Prostate gland (tissue), 2 donors: ENCODE results near the gene ZNF585A. TPM values are rescaled to one million over a fixed set of nuclear protein-coding genes. Genes with fewer than 3 reads are reported as not detected.

Experiments
- DNase-seq: peaks from one replicate; pipeline ENCODE4 v3.0.0-alpha.2; 2019; ENCODE audit warnings: low spot score
- H3K27ac ChIP-seq, 2 donors: fragments of 200-600 bp; sonication (generic); 2 replicates each; pipeline ENCODE4 v1.5.1; 2017 to 2019
- H3K27me3 ChIP-seq: fragments of 200-600 bp; sonication (generic); replicated peaks from 2 replicates; pipeline ENCODE4 v1.5.1; 2019; ENCODE audit not compliant: insufficient read depth
- H3K36me3 ChIP-seq, 2 donors: fragments of 200-600 bp; sonication (generic); 1 replicate in 1 of 2; 2 replicates in 1 of 2; pipeline versions ENCODE4 v1.5.1 to v1.8.1; 2017 to 2019
- H3K4me1 ChIP-seq: fragments of 200-600 bp; sonication (generic); replicated peaks from 2 replicates; pipeline ENCODE4 v1.5.1; 2019
- H3K4me3 ChIP-seq, 2 donors: fragments of 200-600 bp; sonication (generic); 2 replicates each; pipeline ENCODE4 v1.5.1; 2017 to 2019
- H3K9me3 ChIP-seq: fragments of 200-600 bp; sonication (generic); 2 replicates; pipeline ENCODE4 v1.5.1; 2017
- POLR2A ChIP-seq: fragments of 450-650 bp; IDR thresholded peaks from one replicate; pipeline ENCODE4 v1.6.1; 2016; ENCODE audit warnings: antibody characterized with exemption, mild to moderate bottlenecking
- POLR2AphosphoS5 ChIP-seq: sonication (generic); formaldehyde crosslinking; IDR thresholded peaks from one replicate; pipeline ENCODE4 v1.6.1; 2017; ENCODE audit warnings: antibody characterized with exemption
- WGBS: methylation state at CpG from one replicate; pipeline ENCODE4 v1.1.5; 2018; 5-methylcytosine and 5-hydroxymethylcytosine counted together
- intact Hi-C: fragments of 100-400 bp; cut with DNase I; formaldehyde crosslinking; loops from one replicate; pipeline ENCODE4 v1.14.2; 2022
- total RNA-seq, 2 donors: library from RNA; depleted of rRNA; stranded (reverse); fragments of >200 nt; gene quantifications; one replicate each; pipeline ENCODE4 v1.1.0, GENCODE V29; 2016
- TF ChIP-seq, protein P1 (sequence below), 4 experiments: fragments of 200-600 bp in 2 of 4; fragments of 450-650 bp in 2 of 4; sonication (generic) in 2 of 4; IDR thresholded peaks; 1 replicate in 3 of 4; 2 replicates in 1 of 4; pipeline ENCODE4 v1.5.1; 2016 to 2019; ENCODE audit warnings: antibody characterized with exemption in 4 of 4, mild to moderate bottlenecking in 2 of 4, moderate library complexity in 2 of 4

The ZNF585A gene
- 1 to 10 TPM; 5.0 to 8.7 TPM for total RNA-seq

DNA sequence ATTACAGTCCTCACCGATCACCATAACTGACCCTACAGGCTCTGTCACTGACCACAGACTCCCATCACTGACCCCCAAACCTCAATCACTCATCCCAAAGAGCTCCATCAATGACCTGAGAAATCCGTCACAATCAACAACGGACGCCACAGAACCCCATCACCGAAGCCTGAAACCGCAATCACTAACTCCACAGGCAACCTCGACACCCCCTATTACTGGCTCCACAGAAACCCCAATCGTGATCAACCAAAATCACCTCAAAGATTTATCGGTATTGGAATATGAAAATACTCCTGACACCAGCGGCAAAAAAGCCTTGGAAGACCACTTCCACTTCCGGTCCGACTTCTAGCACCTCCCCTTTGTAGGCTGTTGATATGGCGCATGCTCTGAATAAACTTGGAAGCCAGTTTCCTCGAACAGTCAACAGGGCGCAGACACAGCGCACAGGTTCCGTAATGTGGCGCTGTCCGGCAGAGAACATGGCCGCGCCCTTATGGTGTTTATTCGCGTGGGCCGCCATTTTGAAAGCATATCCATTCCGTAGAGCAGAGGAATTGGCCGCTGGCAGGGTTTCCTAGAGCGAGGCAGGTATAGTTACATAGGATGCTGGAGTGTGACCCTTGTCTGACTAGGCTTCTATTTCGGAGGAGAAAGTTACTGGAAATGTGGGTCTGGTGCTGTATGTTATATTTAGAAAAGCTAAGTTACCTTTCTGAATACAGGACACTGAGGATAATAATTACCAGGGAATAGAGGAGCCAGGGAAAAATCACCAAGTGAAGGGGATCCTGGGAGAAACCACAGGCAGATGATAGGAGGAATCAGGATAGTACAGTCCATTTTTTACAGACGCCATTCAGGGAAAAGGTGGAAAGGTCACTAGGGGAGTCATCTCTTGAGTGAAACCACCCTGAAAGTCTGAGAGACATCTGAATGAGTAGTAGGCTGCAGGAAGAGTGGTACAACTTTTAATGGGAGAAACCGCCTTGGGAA lies at the start of gene ZNF585A:
ZNF585A (minus strand) TSS at position 328 of the 999 bp plus-strand sequence. CDS start 2,785 bp downstream, outside the sequence.
- Histone ChIP-seq H3K27me3 (no peaks in the 10 kb centered on the region), H3K4me3 (peak within 1 kb of the TSS; percentile 51 to 61), H3K27ac (peak within 1 kb of the TSS; percentile 55 to 78), H3K9me3 (no peaks in the 10 kb centered on the region), H3K4me1 (no peaks in the 10 kb centered on the region), H3K36me3 (peaks cover 0 to 7% of the 10 kb centered on the region in 2 donors)
- TF ChIP-seq, protein P1, sequence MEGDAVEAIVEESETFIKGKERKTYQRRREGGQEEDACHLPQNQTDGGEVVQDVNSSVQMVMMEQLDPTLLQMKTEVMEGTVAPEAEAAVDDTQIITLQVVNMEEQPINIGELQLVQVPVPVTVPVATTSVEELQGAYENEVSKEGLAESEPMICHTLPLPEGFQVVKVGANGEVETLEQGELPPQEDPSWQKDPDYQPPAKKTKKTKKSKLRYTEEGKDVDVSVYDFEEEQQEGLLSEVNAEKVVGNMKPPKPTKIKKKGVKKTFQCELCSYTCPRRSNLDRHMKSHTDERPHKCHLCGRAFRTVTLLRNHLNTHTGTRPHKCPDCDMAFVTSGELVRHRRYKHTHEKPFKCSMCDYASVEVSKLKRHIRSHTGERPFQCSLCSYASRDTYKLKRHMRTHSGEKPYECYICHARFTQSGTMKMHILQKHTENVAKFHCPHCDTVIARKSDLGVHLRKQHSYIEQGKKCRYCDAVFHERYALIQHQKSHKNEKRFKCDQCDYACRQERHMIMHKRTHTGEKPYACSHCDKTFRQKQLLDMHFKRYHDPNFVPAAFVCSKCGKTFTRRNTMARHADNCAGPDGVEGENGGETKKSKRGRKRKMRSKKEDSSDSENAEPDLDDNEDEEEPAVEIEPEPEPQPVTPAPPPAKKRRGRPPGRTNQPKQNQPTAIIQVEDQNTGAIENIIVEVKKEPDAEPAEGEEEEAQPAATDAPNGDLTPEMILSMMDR (IDR thresholded peaks at IDR 0.05): peak in 3 of 4 experiments; percentile 27 to 45 (median 36)
- TF ChIP-seq POLR2A (no peak), POLR2AphosphoS5 (peak; percentile 99)
- intact Hi-C loops: loop anchor here (5.0 kb wide), 1 partner anchor 40 kb away; the partner anchor contains the start of gene ZNF585B
- WGBS: 4% methylated on average over 30 of the region's 30 CpGs
- DNase-seq: peak; percentile 95

DNA sequence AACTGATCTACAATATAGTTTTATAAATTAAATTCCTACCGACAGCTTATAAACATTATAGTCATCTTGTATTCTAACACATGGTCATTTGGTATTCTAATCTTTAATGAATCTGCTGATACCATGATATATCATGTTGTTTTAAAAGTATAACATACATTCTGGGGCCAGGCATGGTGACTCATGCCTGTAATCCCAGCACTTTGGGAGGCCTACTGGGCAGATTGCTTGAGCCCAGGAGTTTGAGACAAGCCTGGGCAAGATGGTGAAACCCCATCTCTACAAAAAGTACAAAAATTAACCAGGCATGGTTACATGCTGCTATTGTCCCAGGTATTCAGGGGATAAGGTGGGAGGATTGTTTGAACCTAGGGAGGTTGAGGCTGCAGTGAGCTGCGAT lies 48.6 kb upstream of the ZNF585A start:
- Histone ChIP-seq H3K27me3 (no peaks in the 10 kb centered on the region), H3K27ac (no peak overlapping the region), H3K4me3 (no peak overlapping the region), H3K4me1 (no peaks in the 10 kb centered on the region), H3K9me3 (no peaks in the 10 kb centered on the region), H3K36me3 (peaks cover 0 to 9% of the 10 kb centered on the region in 2 donors)
- 74% methylated on average over 2 of the region's 2 CpGs for WGBS
- intact Hi-C loops: no loop called here
- DNase-seq: no peak
- TF ChIP-seq POLR2A: no peak
- TF ChIP-seq, protein P1 (IDR thresholded peaks at IDR 0.05): no peak
- TF ChIP-seq POLR2AphosphoS5: no peak

DNA sequence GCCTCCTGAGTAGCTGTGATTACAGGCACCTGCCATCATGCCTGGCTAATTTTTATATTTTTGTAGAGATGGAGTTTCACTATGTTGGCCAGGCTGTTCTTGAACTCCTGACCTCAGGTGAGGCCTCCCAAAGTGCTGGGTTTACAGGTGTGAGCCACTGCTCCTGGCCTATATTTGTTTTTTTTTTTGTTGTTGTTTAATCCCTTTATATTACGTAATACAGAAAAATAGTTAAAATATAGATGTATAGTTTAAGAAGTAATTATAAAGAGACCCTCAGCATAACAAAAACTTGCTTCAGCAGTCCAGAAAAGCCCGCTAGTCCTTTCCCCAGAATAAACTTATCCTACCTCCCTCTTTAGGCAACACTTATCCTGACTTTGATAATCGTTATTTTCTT lies 47.9 kb upstream of the ZNF585A start:
- no peak for DNase-seq
- Histone ChIP-seq H3K4me1 (no peaks in the 10 kb centered on the region), H3K4me3 (no peak overlapping the region), H3K27ac (no peak overlapping the region), H3K27me3 (no peaks in the 10 kb centered on the region), H3K36me3 (peaks cover 0 to 7% of the 10 kb centered on the region in 2 donors), H3K9me3 (no peaks in the 10 kb centered on the region)
- intact Hi-C loops: no loop called here
- no peak for TF ChIP-seq POLR2A
- TF ChIP-seq POLR2AphosphoS5: no peak
- TF ChIP-seq, protein P1 (IDR thresholded peaks at IDR 0.05): no peak
- 96% methylated on average over 3 of the region's 3 CpGs for WGBS

DNA sequence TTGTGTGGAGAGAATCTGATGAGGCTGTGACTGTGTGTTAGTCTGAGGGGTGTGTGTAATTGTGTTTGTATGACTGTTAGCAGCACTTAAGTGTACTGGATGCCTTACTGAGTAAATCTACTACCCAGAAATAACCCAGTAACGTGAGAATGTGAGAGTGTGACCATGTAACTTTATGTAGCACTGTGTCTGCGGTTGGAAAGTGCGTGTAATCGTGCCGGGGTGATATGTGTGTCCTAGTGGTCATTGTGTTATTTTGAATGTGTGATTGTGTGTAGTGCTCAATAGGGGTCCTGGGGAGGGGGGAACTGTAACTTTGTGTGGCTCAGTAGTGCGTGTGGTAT lies 46.1 kb upstream of the ZNF585A start:
- no peak for DNase-seq
- H3K27me3 ChIP-seq: no peaks in the 10 kb centered on the region
- peak overlapping the region; percentile 82 to 92 for H3K27ac ChIP-seq
- peak overlapping the region; percentile 50 to 73 for H3K4me3 ChIP-seq
- WGBS: 13% methylated on average over 6 of the region's 6 CpGs
- intact Hi-C loops: loop anchor here (5.0 to 10.0 kb wide), 2 partner anchors 116 to 246 kb away; a partner anchor contains a TSS
- H3K9me3 ChIP-seq: no peaks in the 10 kb centered on the region
- H3K4me1 ChIP-seq: no peaks in the 10 kb centered on the region
- no peaks in the 10 kb centered on the region for H3K36me3 ChIP-seq
- TF ChIP-seq POLR2A: no peak
- TF ChIP-seq POLR2AphosphoS5: no peak
- TF ChIP-seq, protein P1 (IDR thresholded peaks at IDR 0.05): no peak
